KMS-11 (cell line): ENCODE measurements around the gene CPNE1.

Source experiments
- H2AFZ ChIP-seq: fragments of 200-600 bp; sonication (generic); 2 replicates; pipeline ENCODE4 v1.6.1; 2016; ENCODE audit warnings: antibody characterized with exemption, mixed run types, low read depth
- H3K27ac ChIP-seq: fragments of 200-600 bp; sonication (generic); 2 replicates; pipeline ENCODE4 v1.6.1; 2016; ENCODE audit warnings: mild to moderate bottlenecking, mixed run types
- H3K27me3 ChIP-seq: fragments of 200-600 bp; sonication (generic); 2 replicates; pipeline ENCODE4 v1.6.1; 2017; ENCODE audit warnings: mild to moderate bottlenecking, low read depth, mixed run types, moderate library complexity; ENCODE audit not compliant: insufficient read depth
- H3K36me3 ChIP-seq: fragments of 200-600 bp; sonication (generic); 2 replicates; pipeline ENCODE4 v1.6.1; 2017; ENCODE audit warnings: mild to moderate bottlenecking, mixed run types; ENCODE audit not compliant: insufficient read depth
- H3K4me1 ChIP-seq: fragments of 200-600 bp; sonication (generic); 2 replicates; pipeline ENCODE4 v1.6.1; 2016; ENCODE audit warnings: mild to moderate bottlenecking, low read depth, mixed run types; ENCODE audit not compliant: poor library complexity, severe bottlenecking
- H3K4me2 ChIP-seq: fragments of 200-600 bp; sonication (generic); 2 replicates; pipeline ENCODE4 v1.7.0; 2016; ENCODE audit warnings: mild to moderate bottlenecking, mixed run types
- H3K4me3 ChIP-seq: fragments of 200-600 bp; sonication (generic); IDR thresholded peaks from 2 replicates; pipeline ENCODE4 v1.6.1; 2017; ENCODE audit warnings: low read depth, low read length, mixed read lengths; ENCODE audit not compliant: insufficient read depth
- H3K79me2 ChIP-seq: fragments of 200-600 bp; sonication (generic); 2 replicates; pipeline ENCODE4 v1.6.1; 2016; ENCODE audit warnings: low read depth, mixed run types; ENCODE audit not compliant: insufficient read depth
- H3K9ac ChIP-seq: fragments of 200-600 bp; sonication (generic); 2 replicates; pipeline ENCODE4 v1.6.1; 2016; ENCODE audit warnings: mild to moderate bottlenecking, mixed run types
- H4K20me1 ChIP-seq: fragments of 200-600 bp; sonication (generic); 2 replicates; pipeline ENCODE4 v1.6.1; 2016; ENCODE audit warnings: mild to moderate bottlenecking, mixed run types; ENCODE audit not compliant: insufficient read depth
- TF ChIP-seq, protein P1 (sequence below): fragments of 200-600 bp; sonication (generic); conservative IDR thresholded peaks from 2 replicates; pipeline ENCODE4 v1.6.1; 2017; ENCODE audit warnings: low read depth, mild to moderate bottlenecking, antibody characterized with exemption, low read length, moderate library complexity, mixed read lengths

Gene CPNE1

DNA sequence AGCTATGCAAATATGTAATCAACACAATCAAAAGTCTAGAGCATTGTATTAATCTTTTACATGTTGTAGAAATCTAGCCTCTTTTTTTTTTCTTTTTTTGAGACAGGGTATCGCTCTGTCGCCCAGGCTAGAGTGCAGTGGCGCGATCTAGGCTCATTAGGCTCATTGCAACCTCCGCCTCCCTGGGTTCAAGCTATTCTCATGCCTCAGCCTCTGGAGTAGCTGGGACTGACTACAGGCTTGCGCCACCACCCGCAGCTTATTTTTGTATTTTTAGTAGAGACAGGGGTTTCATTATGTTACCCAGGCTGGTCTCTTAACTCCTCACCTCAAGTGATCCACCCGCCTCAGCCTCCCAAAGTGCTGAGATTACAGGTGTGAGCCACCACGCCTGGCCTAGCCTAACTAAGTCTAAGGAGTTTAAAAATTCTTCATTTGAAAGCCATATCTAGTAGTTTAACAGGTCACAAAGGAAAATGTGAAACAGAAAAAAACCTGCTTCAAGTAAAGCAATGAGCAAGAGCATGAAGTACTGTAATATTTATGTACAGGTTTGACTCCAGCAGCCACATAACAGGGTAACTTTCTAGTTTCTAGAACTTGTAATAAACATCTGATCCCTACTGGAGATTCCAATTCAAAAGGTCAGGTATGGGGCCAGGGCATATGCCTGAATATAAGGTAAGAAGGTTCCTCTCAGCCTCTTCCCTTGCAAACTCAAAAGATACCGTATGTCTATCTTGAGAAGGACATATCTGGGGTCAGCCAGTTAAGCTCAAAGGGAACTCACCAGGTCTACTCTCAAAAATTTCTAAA lies 4.4 kb downstream of the CPNE1 start:
- Histone ChIP-seq H2AFZ (no peak overlapping the region), H3K27me3 (no peaks in the 10 kb centered on the region), H3K36me3 (no peaks in the 10 kb centered on the region), H3K27ac (peak overlapping the region; percentile 4; the same call in 1 of the 2 replicates), H3K4me3 (no peak overlapping the region), H3K79me2 (peaks cover 95% of the 10 kb centered on the region), H3K4me1 (peaks cover 64% of the 10 kb centered on the region), H3K4me2 (peak overlapping the region; percentile 80), H4K20me1 (peaks cover 78% of the 10 kb centered on the region), H3K9ac (no peak overlapping the region)
- TF ChIP-seq, protein P1, sequence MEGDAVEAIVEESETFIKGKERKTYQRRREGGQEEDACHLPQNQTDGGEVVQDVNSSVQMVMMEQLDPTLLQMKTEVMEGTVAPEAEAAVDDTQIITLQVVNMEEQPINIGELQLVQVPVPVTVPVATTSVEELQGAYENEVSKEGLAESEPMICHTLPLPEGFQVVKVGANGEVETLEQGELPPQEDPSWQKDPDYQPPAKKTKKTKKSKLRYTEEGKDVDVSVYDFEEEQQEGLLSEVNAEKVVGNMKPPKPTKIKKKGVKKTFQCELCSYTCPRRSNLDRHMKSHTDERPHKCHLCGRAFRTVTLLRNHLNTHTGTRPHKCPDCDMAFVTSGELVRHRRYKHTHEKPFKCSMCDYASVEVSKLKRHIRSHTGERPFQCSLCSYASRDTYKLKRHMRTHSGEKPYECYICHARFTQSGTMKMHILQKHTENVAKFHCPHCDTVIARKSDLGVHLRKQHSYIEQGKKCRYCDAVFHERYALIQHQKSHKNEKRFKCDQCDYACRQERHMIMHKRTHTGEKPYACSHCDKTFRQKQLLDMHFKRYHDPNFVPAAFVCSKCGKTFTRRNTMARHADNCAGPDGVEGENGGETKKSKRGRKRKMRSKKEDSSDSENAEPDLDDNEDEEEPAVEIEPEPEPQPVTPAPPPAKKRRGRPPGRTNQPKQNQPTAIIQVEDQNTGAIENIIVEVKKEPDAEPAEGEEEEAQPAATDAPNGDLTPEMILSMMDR: no peak

DNA sequence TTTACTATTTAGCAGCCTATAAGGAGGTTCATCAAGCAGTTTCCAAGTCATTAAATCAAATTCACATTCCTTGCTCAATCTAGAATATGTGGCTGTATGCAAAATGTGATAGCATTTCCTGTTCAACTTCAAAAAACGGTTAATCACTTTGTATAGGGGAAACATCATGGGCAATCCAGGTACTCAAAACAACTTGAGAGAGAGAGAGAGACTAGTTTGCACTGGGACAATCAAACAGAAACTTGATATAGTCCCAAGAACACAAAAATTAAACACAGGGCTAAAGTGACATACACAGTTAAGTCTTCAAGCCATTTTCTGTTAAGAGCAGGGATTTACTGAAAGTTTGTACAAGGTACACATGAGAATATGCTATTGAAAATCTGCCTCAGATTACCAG lies 7.4 kb downstream of the CPNE1 start:
- H3K36me3 ChIP-seq: peaks cover 6% of the 10 kb centered on the region; the same call in 1 of the 2 replicates
- H3K27me3 ChIP-seq: no peaks in the 10 kb centered on the region
- TF ChIP-seq, protein P1: no peak
- H3K4me3 ChIP-seq: no peak overlapping the region
- no peak overlapping the region for H2AFZ ChIP-seq
- peaks cover 53% of the 10 kb centered on the region for H3K4me1 ChIP-seq
- no peak overlapping the region for H3K9ac ChIP-seq
- no peak overlapping the region for H3K27ac ChIP-seq
- peaks cover 100% of the 10 kb centered on the region for H3K79me2 ChIP-seq
- no peak overlapping the region for H3K4me2 ChIP-seq
- peaks cover 69% of the 10 kb centered on the region for H4K20me1 ChIP-seq

DNA sequence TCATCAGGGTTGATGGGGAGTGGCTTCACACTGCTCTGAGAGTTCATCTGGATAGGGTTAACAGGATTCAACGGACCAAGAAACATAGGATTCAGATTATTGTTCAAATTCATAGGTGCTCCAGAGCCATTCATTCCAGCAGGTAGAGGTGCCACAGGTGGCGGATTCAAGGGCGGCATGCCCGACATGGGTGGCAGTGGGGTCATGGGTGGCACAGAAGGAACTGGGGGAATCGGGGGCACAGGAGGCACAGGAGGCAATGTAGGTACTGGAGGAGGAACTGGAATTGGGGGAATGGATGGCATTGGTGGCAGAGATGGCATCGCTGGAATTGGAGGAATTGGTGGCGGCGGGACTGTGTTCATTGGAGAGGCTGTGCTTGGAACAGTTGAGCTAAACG lies 10.3 kb downstream of the CPNE1 start:
- TF ChIP-seq, protein P1: no peak
- H3K27me3 ChIP-seq: no peaks in the 10 kb centered on the region
- no peak overlapping the region for H2AFZ ChIP-seq
- peaks cover 6% of the 10 kb centered on the region; the same call in 1 of the 2 replicates for H3K36me3 ChIP-seq
- H3K4me1 ChIP-seq: peaks cover 36% of the 10 kb centered on the region
- no peak overlapping the region for H3K27ac ChIP-seq
- peaks cover 49% of the 10 kb centered on the region for H4K20me1 ChIP-seq
- no peak overlapping the region for H3K4me3 ChIP-seq
- H3K79me2 ChIP-seq: peaks cover 100% of the 10 kb centered on the region
- no peak overlapping the region for H3K4me2 ChIP-seq
- no peak overlapping the region for H3K9ac ChIP-seq

DNA sequence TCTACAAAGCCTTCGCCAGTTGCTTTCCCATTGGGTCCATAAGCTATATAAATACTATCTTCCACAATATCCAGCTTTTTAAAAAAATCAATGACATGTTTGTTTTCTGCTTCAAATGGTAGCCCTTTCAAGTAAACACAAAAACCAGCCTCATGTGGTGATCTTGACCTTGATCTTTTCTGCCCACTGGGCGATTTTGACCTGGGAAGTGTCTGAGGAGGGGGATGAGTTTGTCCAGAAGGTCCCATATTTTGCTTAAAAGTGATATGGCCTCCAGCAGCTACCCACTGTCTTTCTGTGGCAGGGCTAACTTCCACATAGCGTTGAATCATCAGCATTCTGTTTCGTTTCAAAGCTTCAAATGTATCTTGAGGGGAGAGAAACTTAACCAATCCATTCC lies 10.8 kb downstream of the CPNE1 start:
- TF ChIP-seq, protein P1: no peak
- peaks cover 6% of the 10 kb centered on the region; the same call in 1 of the 2 replicates for H3K36me3 ChIP-seq

More for the DNA sequence above, 10.8 kb downstream of the CPNE1 start:
- no peaks in the 10 kb centered on the region for H3K27me3 ChIP-seq
- H3K27ac ChIP-seq: no peak overlapping the region
- no peak overlapping the region for H3K9ac ChIP-seq
- H3K4me3 ChIP-seq: no peak overlapping the region
- peaks cover 36% of the 10 kb centered on the region for H3K4me1 ChIP-seq
- H4K20me1 ChIP-seq: peaks cover 44% of the 10 kb centered on the region
- peaks cover 100% of the 10 kb centered on the region for H3K79me2 ChIP-seq
- no peak overlapping the region for H2AFZ ChIP-seq
- no peak overlapping the region for H3K4me2 ChIP-seq
